Measurements from ENCODE around the gene SYNGR4.

DNA sequence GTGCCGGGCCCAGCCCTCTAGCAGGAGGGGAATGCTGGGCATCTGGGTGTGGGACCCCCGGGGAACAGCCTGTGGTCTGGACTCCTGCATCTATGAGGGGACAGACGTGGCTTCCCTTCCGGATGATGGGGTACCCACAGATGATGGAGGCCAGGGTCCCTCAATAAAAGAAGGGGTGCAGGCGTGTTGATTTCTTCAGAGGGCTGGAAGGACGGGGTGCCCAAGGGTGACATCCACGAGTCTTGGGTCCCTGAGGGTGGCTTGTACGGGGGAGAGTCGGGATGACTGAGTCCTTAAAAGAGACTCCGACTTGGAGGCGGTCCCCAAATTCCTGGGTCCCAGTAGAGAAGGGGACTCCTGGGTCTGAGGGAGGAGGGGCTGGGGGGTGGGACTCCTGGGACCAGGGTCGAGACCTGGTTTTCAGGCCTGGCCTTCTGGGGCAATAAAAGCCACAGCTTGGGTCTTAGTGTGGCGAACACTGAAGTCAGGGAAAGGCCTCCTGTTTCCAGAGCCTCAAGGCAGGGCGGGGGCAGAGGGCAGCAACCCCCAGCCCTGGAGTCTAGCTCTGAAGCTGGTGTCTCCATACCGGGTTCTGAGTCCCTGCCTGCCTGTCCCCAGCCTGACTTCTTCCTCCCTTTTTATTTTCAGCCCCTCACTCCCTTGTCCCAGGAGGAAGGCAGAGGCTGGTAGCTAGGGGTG lies 28.8 kb downstream of the SYNGR4 start:
- TF ChIP-seq, protein P1, sequence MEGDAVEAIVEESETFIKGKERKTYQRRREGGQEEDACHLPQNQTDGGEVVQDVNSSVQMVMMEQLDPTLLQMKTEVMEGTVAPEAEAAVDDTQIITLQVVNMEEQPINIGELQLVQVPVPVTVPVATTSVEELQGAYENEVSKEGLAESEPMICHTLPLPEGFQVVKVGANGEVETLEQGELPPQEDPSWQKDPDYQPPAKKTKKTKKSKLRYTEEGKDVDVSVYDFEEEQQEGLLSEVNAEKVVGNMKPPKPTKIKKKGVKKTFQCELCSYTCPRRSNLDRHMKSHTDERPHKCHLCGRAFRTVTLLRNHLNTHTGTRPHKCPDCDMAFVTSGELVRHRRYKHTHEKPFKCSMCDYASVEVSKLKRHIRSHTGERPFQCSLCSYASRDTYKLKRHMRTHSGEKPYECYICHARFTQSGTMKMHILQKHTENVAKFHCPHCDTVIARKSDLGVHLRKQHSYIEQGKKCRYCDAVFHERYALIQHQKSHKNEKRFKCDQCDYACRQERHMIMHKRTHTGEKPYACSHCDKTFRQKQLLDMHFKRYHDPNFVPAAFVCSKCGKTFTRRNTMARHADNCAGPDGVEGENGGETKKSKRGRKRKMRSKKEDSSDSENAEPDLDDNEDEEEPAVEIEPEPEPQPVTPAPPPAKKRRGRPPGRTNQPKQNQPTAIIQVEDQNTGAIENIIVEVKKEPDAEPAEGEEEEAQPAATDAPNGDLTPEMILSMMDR (IDR thresholded peaks at IDR 0.05) = no peak
- no peak for TF ChIP-seq POLR2A (IDR thresholded peaks at IDR 0.05)
